LNCAP (cell line): ENCODE data around the gene MARCKSL1.

Experiments used
- TF ChIP-seq, protein P1 (sequence below): fragments of 450-650 bp; IDR thresholded peaks from 2 replicates; pipeline ENCODE4 v1.5.1; 2017; ENCODE audit warnings: mild to moderate bottlenecking

MARCKSL1 gene

DNA sequence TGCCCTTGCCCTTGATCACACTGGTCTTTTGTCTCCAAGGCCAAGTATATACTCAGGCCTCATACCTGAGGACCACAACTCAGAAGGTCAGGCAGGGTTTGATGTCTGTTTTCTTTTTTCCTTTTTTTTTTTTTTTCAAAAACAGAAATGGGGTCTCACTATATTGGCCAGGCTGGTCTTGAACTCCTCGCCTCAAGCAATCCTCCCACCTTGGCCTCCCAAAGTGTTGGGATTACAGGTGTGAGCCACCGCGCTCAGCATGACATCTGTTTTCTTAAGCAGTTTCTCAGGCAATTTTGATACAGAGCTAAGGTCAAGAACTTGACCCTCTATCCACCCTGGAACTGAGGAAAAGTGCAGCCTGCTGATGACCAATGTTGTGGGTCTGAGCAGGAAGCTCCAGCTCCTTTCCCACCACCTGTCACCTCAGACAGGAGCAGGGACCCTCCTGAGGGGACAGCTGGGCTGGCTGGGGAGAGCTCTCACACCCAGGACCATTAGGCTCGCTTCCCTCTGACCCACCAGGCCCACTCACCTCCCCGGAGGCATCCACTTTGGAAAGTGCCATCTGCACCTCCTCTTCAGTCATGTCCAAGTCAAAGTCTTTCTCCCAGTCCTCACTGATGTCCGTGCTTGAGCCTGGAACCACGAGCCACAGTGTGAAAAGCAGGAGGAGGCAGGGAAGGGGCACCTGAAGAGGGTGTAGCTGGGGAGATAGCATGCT is 32.0 kb upstream of the MARCKSL1 start:
- TF ChIP-seq, protein P1, sequence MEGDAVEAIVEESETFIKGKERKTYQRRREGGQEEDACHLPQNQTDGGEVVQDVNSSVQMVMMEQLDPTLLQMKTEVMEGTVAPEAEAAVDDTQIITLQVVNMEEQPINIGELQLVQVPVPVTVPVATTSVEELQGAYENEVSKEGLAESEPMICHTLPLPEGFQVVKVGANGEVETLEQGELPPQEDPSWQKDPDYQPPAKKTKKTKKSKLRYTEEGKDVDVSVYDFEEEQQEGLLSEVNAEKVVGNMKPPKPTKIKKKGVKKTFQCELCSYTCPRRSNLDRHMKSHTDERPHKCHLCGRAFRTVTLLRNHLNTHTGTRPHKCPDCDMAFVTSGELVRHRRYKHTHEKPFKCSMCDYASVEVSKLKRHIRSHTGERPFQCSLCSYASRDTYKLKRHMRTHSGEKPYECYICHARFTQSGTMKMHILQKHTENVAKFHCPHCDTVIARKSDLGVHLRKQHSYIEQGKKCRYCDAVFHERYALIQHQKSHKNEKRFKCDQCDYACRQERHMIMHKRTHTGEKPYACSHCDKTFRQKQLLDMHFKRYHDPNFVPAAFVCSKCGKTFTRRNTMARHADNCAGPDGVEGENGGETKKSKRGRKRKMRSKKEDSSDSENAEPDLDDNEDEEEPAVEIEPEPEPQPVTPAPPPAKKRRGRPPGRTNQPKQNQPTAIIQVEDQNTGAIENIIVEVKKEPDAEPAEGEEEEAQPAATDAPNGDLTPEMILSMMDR, result no peak

DNA sequence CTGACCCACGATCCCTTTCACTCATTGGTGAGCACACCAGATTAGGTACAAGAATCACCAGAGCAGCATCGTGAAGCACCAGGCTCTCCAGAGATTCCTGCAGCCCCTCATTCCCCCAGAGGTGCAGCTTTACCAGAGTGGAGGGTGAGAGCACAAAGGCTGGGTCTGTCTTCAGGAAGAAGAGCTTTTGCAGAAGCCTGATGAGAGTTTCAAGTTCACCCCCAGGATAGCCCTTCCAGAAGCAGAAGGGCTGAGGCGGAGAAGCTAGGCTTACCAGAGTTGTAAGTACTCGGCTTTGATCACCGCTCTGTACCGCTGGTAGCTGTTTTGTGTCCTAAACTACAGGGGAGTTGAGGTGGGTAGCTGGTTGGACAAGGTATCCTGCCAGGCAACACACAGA is 29.4 kb upstream of the MARCKSL1 start:
- TF ChIP-seq, protein P1, result no peak

DNA sequence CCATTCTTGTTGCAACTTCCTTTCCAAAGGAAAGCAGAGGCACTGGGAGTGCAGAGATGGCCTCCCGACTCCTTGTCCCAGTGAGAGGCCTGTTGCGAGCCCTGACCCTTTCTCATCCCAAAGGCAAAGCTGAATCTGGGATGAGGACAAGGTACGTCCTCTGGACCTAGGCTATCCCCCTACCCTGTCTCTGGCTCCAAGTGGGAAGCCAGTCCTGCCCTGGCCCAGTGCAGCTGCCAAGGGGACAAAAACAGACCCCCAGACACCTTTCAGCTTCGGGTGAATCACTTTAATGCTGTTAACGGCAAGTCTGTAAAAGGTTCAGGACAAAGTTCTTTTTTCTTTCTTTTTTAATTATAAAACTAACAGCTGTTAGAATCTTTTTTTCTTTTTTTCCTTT is 28.8 kb upstream of the MARCKSL1 start:
- TF ChIP-seq, protein P1, result no peak

DNA sequence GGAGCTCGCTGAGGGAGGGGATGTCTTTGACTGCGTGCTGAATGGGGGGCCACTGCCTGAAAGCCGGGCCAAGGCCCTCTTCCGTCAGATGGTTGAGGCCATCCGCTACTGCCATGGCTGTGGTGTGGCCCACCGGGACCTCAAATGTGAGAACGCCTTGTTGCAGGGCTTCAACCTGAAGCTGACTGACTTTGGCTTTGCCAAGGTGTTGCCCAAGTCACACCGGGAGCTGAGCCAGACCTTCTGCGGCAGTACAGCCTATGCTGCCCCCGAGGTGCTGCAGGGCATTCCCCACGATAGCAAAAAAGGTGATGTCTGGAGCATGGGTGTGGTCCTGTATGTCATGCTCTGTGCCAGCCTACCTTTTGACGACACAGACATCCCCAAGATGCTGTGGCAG is 27.7 kb upstream of the MARCKSL1 start:
- TF ChIP-seq, protein P1, result no peak

DNA sequence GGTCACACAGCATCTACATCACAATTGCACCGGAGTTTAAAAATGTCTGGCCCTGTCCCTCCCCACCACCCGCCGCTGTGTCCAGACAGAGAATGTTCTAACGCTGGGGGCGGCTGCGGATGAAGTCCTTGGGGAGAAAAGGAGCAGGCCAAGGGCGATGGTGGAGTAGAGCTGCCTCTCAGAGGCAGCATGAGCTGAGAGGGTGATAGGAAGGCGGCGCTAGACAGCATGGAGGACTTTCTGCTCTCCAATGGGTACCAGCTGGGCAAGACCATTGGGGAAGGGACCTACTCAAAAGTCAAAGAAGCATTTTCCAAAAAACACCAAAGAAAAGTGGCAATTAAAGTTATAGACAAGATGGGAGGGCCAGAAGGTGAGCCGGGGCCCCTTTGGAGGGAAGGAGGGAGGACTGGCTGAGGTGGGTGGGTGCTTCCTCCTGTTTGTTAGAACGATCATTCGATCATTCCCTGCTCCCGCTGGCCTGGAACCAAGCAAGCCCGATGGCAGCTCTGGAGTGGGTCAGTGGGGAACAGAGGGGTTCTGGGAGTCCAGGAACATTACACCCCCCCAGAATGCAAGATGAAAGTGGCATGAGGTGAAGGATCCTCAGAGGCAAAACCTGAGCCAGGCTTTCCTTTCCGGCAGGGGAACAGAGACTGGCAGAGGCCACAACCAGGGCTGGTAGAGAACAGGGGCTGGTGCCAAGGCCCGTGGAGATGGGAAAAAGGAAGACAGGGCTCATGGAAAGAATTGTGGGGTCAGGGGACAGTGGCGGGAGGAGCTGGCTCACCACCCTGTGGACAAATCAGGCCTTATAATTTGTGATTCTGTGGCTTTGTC is 26.7 kb upstream of the MARCKSL1 start, which contains the start of the genes FAM229A and TSSK3:
FAM229A (minus strand) TSS at position 12 of the 840 bp plus-strand sequence. CDS start 394 bp downstream, outside the sequence.
TSSK3 (plus strand) TSS at position 66 of the 840 bp plus-strand sequence; CDS start at position 229, 163 bp downstream.
- TF ChIP-seq, protein P1, result no peak

DNA sequence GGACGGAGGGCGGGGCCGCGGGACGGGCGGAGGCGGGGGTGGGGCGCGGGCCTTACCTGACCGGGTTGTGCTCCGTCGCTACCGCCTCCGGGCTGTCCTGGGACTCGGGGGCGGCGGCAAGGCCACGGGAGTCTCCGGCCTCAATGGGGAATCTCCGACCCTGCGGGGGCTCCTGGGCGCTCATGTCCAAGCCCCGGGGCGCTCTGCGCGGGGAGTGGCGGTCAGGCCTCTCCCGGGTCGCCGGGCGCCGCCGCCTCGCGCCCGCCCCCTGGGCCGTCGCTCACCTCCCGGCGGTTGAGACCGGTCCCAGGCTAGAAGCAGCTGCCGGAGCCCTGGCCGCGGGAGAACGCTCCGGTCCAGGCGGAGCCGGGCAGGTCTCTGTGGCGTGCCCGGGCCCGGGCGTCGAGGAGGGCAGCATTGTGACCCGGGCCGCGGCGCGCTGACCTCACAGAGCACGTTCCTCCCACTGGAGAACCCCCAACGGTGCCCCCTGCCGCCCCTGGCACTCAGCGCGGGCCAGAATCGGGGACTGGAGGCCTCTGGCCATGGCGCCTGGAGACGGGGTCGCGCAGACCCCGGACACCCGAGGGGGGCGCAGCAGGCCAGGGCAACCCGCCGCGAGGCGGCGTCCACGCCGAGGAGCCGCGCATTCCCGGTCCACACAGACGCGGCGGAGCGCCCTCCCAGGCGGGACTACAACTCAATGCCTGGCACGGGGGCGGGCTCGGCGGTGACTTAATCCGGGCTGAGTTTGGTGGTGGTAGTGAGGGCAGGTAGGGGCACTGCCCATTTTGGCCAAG is 25.8 kb upstream of the MARCKSL1 start:
- TF ChIP-seq, protein P1, result no peak

DNA sequence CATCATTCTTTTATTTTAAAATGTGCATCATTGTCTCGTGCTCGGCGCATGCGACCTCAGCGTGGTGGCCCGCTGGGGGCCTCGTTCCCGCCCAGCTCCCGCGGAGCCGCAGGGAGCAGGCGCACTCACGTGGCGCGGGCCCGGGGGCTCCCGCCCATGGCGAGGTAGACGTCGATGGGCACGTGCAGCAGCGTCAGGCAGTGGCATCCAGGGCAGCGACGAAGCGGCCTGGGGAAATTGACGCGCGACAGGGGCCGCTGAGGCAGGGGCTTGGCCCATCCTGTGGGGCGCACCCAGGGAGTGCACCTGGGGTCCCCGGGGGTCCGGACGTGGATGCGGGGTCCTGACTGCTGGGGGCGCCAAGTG is 25.3 kb upstream of the MARCKSL1 start:
- TF ChIP-seq, protein P1, result no peak
